A549 (cell line): ENCODE data around the gene OSR1. TPM values are rescaled to one million over a fixed set of nuclear protein-coding genes. Genes with fewer than 3 reads are reported as not detected.

Source experiments
- ATAC-seq, 2 experiments: fragments of 200-7000 bp in 1 of 2; fragments of >200 bp in 1 of 2; cut with Nextera tagmentation in 1 of 2; cut with Tn5 transposase in 1 of 2; 3 replicates each; pipeline versions ENCODE4 v1.8.0 to v1.9.1; 2018 to 2020; ENCODE audit warnings: mild to moderate bottlenecking in 1 of 2, moderate library complexity in 1 of 2
- CTCF ChIA-PET: fragments of 300-600 bp; sonication (Branson Sonifier 250); formaldehyde crosslinking; extraction: SDS; loops from one replicate; lab custom pipeline; 2021; ENCODE audit warnings: antibody characterized with exemption, inconsistent platforms; lab: Yijun Ruan, JAX
- POLR2A ChIA-PET: fragments of 350-600 bp; formaldehyde crosslinking; extraction: SDS; loops from one replicate; lab custom pipeline; 2021; ENCODE audit warnings: antibody characterized with exemption, inconsistent platforms; lab: Yijun Ruan, JAX
- DNase-seq, 2 experiments: peaks; one replicate each; pipeline versions ENCODE4 v3.0.0 to v3.0.0-alpha.2; 2011 to 2016; ENCODE audit warnings: low read depth in 1 of 2, low spot score in 1 of 2
- FAIRE-seq: peaks from 2 replicates; lab custom pipeline; 2011; peaks lifted over from hg19 to GRCh38; lab: Jason Lieb, UNC
- H3K27ac ChIP-seq, 2 experiments: fragments of >200 bp; sonication (Bioruptor Twin); formaldehyde crosslinking; 3 replicates each; pipeline ENCODE4 v1.5.1; 2016 to 2017
- H3K4me1 ChIP-seq: fragments of >200 bp; sonication (Bioruptor Twin); formaldehyde crosslinking; 3 replicates; pipeline ENCODE4 v1.6.1; 2016
- H3K4me2 ChIP-seq: fragments of >200 bp; sonication (Bioruptor Twin); formaldehyde crosslinking; 3 replicates; pipeline ENCODE4 v1.6.1; 2016
- H3K4me3 ChIP-seq: fragments of >200 bp; sonication (Bioruptor Twin); formaldehyde crosslinking; 3 replicates; pipeline ENCODE4 v1.5.1; 2016
- H3K9me3 ChIP-seq: fragments of >200 bp; sonication (Bioruptor Twin); formaldehyde crosslinking; 3 replicates; pipeline ENCODE4 v1.6.1; 2016
- ATOH8 ChIP-seq: fragments of 250-450 bp; sonication (Bioruptor Pico); IDR thresholded peaks from 2 replicates; pipeline ENCODE4 v1.5.0; 2020; ENCODE audit warnings: low read depth, mild to moderate bottlenecking, moderate library complexity
- BCL3 ChIP-seq: fragments of >200 bp; sonication (Bioruptor Twin); formaldehyde crosslinking; IDR thresholded peaks from 3 replicates; pipeline ENCODE4 v1.6.1; 2016
- CBX8 ChIP-seq: fragments of 200-600 bp; sonication (generic); IDR thresholded peaks from 2 replicates; pipeline ENCODE4 v1.6.1; 2016
- CHD2 ChIP-seq: fragments of 150-350 bp; IDR thresholded peaks from 2 replicates; pipeline ENCODE4 v1.6.1; 2014; ENCODE audit warnings: low read length; ENCODE audit not compliant: partially characterized antibody
- CHD4 ChIP-seq: fragments of 200-600 bp; sonication (generic); IDR thresholded peaks from 2 replicates; pipeline ENCODE4 v1.6.1; 2016; ENCODE audit warnings: antibody characterized with exemption, mild to moderate bottlenecking, borderline replicate concordance
- EHMT2 ChIP-seq: fragments of 200-600 bp; sonication (generic); IDR thresholded peaks from 2 replicates; pipeline ENCODE4 v1.6.1; 2016; ENCODE audit warnings: antibody characterized with exemption, low read depth, mild to moderate bottlenecking, moderate library complexity
- EP300 ChIP-seq, 2 experiments: fragments of >200 bp; sonication (Bioruptor Twin); formaldehyde crosslinking; IDR thresholded peaks; 2 replicates in 1 of 2; 3 replicates in 1 of 2; pipeline ENCODE4 v1.6.1; 2016 to 2017
- HEYL ChIP-seq: fragments of 250-450 bp; sonication (Bioruptor Pico); IDR thresholded peaks from 2 replicates; pipeline ENCODE4 v1.8.0; 2021; ENCODE audit warnings: mild to moderate bottlenecking, moderate library complexity
- JUN ChIP-seq, 2 experiments: fragments of >200 bp; sonication (Bioruptor Twin); formaldehyde crosslinking; IDR thresholded peaks; 2 replicates in 1 of 2; 3 replicates in 1 of 2; pipeline ENCODE4 v1.6.1; 2016 to 2017
- JUNB ChIP-seq: fragments of >200 bp; sonication (Bioruptor Twin); formaldehyde crosslinking; IDR thresholded peaks from 2 replicates; pipeline ENCODE4 v1.6.1; 2016
- MAFK ChIP-seq: fragments of 450-650 bp; IDR thresholded peaks from 2 replicates; pipeline ENCODE4 v1.6.1; 2014; ENCODE audit not compliant: partially characterized antibody
- MAX ChIP-seq: IDR thresholded peaks from 2 replicates; pipeline ENCODE4 v1.6.1; 2012
- MAZ ChIP-seq: fragments of 150-350 bp; IDR thresholded peaks from 2 replicates; pipeline ENCODE4 v1.6.1; 2014; ENCODE audit warnings: antibody characterized with exemption, low read depth, low read length, borderline replicate concordance
- NPAS2 ChIP-seq: fragments of 250-450 bp; sonication (Bioruptor Pico); IDR thresholded peaks from 2 replicates; pipeline ENCODE4 v1.8.0; 2022; ENCODE audit warnings: mild to moderate bottlenecking, moderate library complexity, borderline replicate concordance
- NR3C1 ChIP-seq: fragments of >200 bp; sonication (Bioruptor Twin); formaldehyde crosslinking; IDR thresholded peaks from 3 replicates; pipeline ENCODE4 v1.6.1; 2017
- POLR2A ChIP-seq: IDR thresholded peaks from 2 replicates; pipeline ENCODE4 v1.6.1; 2012; ENCODE audit warnings: mild to moderate bottlenecking, low read length
- POLR2AphosphoS2 ChIP-seq: conservative IDR thresholded peaks from 2 replicates; pipeline ENCODE4 v1.6.1; 2012; ENCODE audit warnings: low read length, improper control_type of control experiment, inconsistent platforms
- RARB ChIP-seq: fragments of 250-450 bp; sonication (Bioruptor Pico); IDR thresholded peaks from 2 replicates; pipeline ENCODE4 v1.8.0; 2021; ENCODE audit warnings: mild to moderate bottlenecking, moderate library complexity
- RCOR1 ChIP-seq: fragments of 150-350 bp; IDR thresholded peaks from 2 replicates; pipeline ENCODE4 v1.6.1; 2014; ENCODE audit warnings: antibody characterized with exemption, low read length, low read depth
- SMC3 ChIP-seq: fragments of >200 bp; sonication (Bioruptor Twin); formaldehyde crosslinking; IDR thresholded peaks from 3 replicates; pipeline ENCODE4 v1.6.1; 2018; ENCODE audit warnings: inconsistent platforms
- SREBF2 ChIP-seq: fragments of 450-650 bp; IDR thresholded peaks from 2 replicates; pipeline ENCODE4 v1.6.1; 2014; ENCODE audit warnings: mild to moderate bottlenecking, moderate library complexity
- TFCP2L1 ChIP-seq: fragments of 250-450 bp; sonication (Bioruptor Pico); IDR thresholded peaks from 2 replicates; pipeline ENCODE4 v1.5.0; 2021; ENCODE audit warnings: mild to moderate bottlenecking
- TP53 ChIP-seq: fragments of 250-450 bp; sonication (Bioruptor Pico); IDR thresholded peaks from 2 replicates; pipeline ENCODE4 v1.5.0; 2021; ENCODE audit warnings: mild to moderate bottlenecking, moderate library complexity
- ZC3H11A ChIP-seq: fragments of 450-650 bp; IDR thresholded peaks from 2 replicates; pipeline ENCODE4 v1.6.1; 2014; ENCODE audit warnings: antibody characterized with exemption, mild to moderate bottlenecking
- ZFP36 ChIP-seq: fragments of 450-650 bp; IDR thresholded peaks from 2 replicates; pipeline ENCODE4 v1.6.1; 2014; ENCODE audit warnings: borderline replicate concordance; ENCODE audit not compliant: partially characterized antibody
- WGBS: methylation state at CpG from one replicate; pipeline ENCODE4 v1.1.6; 2017; ENCODE audit errors: missing lambda C conversion rate; 5-methylcytosine and 5-hydroxymethylcytosine counted together
- polyA plus RNA-seq, 4 experiments: library from polyadenylated mRNA; depleted of rRNA in 3 of 4; stranded (reverse); fragments of >200 nt; fragmentation: RNase III in 1 of 4; extraction: RNeasy Plus Mini Kit Qiagen cat#74134 plus additional on column Dnase treatment in 1 of 4; gene quantifications; 2 replicates in 3 of 4; 3 replicates in 1 of 4; pipeline ENCODE4 v1.2.3, GENCODE V29; 2011 to 2017

OSR1 gene
- polyA plus RNA-seq, 2 of the 4 experiments (the other 2 are of a cell fraction), result 1.8 to 4.4 TPM

GRCh38 chr2:19319064-19319463 lies 39.4 kb downstream of the OSR1 start:
- no peak overlapping the region for H3K27ac ChIP-seq
- no peak for ATAC-seq
- CTCF ChIA-PET, result interaction anchor here (0.6 to 1.1 kb wide), 2 partner anchors 10 to 513 kb away, joined by 3 to 4 read pairs; no protein-coding TSS in a partner anchor
- no peaks in the 10 kb centered on the region for H3K4me1 ChIP-seq
- POLR2A ChIA-PET, result no interaction called here
- FAIRE-seq, result no peak
- H3K4me2 ChIP-seq, result no peak overlapping the region
- no peak for DNase-seq
- 82% methylated on average over 3 of the region's 3 CpGs for WGBS
- H3K9me3 ChIP-seq, result peaks cover 11% of the 10 kb centered on the region
- no peak overlapping the region for H3K4me3 ChIP-seq
- no peak for TF ChIP-seq TFCP2L1 (CRISPR knock-in tag)

- Histone ChIP-seq H3K4me2 (no peak overlapping the region), H3K4me1 (no peaks in the 10 kb centered on the region), H3K27ac (no peak overlapping the region), H3K9me3 (peaks cover 33% of the 10 kb centered on the region), H3K4me3 (no peak overlapping the region)
- no peak for FAIRE-seq
- POLR2A ChIA-PET, result no interaction called here
- WGBS, result 49% methylated on average over 6 of the region's 6 CpGs
- ATAC-seq, result no peak
- CTCF ChIA-PET, result interaction anchor here (1.4 to 1.5 kb wide), 2 partner anchors 47 to 234 kb away, joined by 3 to 4 read pairs; no protein-coding TSS in a partner anchor
- TF ChIP-seq EHMT2 (no peak), MAX (no peak), ZFP36 (no peak), JUNB (no peak), RCOR1 (no peak), MAFK (no peak), ZC3H11A (no peak), CHD2 (no peak), CBX8 (no peak), RARB (CRISPR knock-in tag) (no peak), BCL3 (no peak), HEYL (CRISPR knock-in tag) (no peak), EP300 (IDR thresholded peaks at IDR 0.05) (no peak), MAZ (no peak), JUN (IDR thresholded peaks at IDR 0.05) (no peak), ATOH8 (CRISPR knock-in tag) (no peak), POLR2A (no peak), POLR2AphosphoS2 (no peak), SMC3 (no peak), TP53 (CRISPR knock-in tag) (no peak)
- no peak for DNase-seq
Measured at GRCh38 chr2:19313553-19313952, 44.9 kb downstream of the OSR1 start.

GRCh38 chr2:19312949-19313348 lies 45.5 kb downstream of the OSR1 start:
- DNase-seq (peak; percentile 10 to 51), FAIRE-seq (no peak), ATAC-seq (peak in 1 of 2 experiments; percentile 84; a peak in 3 of 6 replicates)
- CTCF ChIA-PET, result interaction anchor here (1.4 kb wide), 1 partner anchor 233 kb away, joined by 3 read pairs; no protein-coding TSS in a partner anchor
- peaks cover 35% of the 10 kb centered on the region for H3K9me3 ChIP-seq
- no peak overlapping the region for H3K4me3 ChIP-seq
- TF ChIP-seq POLR2AphosphoS2 (no peak), POLR2A (no peak), NR3C1 (no peak), JUNB (no peak), NPAS2 (no peak), MAFK (no peak), ATOH8 (CRISPR knock-in tag) (no peak), SREBF2 (no peak), CHD4 (no peak), ZC3H11A (no peak)
- H3K27ac ChIP-seq, result no peak overlapping the region
- POLR2A ChIA-PET, result no interaction called here
- H3K4me2 ChIP-seq, result no peak overlapping the region
- H3K4me1 ChIP-seq, result no peaks in the 10 kb centered on the region
